Measurements from ENCODE around the gene SPEM3. TPM values are rescaled to one million over a fixed set of nuclear protein-coding genes. Genes with fewer than 3 reads are reported as not detected.

SPEM3 gene
- total RNA-seq, 4 donors from 2014 or later: not detected

DNA sequence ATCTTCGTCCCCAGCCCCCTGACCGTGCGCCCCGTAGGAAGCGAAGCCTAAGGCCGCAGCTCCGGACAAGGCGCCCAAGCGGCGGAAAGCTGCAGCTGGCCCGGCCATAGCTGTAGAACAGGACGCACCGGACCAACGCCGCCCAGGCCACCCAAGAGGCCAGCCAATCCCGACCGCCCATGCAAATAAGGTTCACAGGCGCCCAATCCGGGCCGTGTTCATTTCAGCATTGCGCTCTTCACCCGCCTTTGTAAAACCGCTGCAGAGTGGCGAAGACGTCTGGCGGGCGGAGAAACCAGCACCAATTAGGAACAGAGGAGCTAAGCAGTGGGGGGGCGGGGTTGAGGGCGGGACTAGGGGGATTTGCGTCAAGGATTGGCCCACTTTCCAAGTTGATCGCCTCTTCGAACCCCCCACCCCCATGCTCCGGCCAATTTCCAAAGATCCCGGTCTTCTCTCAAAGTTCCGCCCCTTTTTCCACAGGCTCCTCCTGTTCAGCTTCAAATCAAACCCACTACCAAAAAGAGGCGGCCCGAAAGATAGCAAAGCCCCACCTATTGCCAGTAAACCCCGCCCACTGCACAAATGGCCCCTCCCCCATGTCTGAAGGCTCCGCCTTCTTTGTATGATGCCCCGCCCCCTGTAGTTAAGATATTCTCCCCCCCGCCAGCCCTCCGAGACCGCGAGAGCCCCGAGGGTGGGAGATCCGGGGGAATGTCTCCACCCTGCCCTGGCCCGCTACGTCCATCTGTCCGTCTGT is 24.5 kb upstream of the SPEM3 start, which contains the start of gene TMEM256:
TMEM256 (minus strand) TSS at position 121 of the 760 bp plus-strand sequence; CDS start at position 108, 13 bp downstream.
- ATAC-seq (ENCODE audit: low FRiP score) (peak; percentile 92), DNase-seq (ENCODE audit: low spot score) (peak; percentile 93)
- TF ChIP-seq, protein P1, sequence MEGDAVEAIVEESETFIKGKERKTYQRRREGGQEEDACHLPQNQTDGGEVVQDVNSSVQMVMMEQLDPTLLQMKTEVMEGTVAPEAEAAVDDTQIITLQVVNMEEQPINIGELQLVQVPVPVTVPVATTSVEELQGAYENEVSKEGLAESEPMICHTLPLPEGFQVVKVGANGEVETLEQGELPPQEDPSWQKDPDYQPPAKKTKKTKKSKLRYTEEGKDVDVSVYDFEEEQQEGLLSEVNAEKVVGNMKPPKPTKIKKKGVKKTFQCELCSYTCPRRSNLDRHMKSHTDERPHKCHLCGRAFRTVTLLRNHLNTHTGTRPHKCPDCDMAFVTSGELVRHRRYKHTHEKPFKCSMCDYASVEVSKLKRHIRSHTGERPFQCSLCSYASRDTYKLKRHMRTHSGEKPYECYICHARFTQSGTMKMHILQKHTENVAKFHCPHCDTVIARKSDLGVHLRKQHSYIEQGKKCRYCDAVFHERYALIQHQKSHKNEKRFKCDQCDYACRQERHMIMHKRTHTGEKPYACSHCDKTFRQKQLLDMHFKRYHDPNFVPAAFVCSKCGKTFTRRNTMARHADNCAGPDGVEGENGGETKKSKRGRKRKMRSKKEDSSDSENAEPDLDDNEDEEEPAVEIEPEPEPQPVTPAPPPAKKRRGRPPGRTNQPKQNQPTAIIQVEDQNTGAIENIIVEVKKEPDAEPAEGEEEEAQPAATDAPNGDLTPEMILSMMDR (IDR thresholded peaks at IDR 0.05): no peak

DNA sequence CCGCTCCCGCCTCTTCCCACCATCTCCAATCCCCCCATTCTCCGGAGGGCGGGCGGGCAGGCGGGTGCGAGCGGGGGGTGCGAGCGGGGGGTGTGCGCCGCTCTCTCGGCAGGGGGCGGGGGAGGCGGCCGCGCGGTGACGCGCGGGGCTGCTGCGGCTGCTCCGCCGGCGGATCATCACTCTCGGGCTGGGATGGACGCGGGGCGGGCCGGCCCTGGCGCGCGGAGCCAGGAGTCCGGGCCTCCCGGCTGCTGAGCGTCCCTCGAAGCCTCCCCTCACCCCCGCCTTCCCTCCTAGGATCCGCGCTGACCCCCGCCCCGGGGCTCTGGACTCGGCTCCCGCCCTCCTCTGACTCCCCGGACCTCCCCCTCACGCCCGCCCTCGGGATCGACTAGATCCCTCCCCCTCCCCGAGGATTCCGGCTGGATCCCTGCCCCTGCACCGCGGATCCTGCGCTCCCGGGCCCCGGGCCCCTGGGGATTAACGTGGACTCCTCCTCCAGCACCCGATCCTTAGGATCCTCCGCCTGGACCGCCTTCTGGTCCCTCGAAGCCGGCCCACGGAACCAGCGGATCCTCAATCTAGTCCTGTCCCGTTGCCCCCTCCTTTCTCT is 23.8 kb upstream of the SPEM3 start:
- DNase-seq (ENCODE audit: low spot score): no peak
- ATAC-seq (ENCODE audit: low FRiP score): peak; percentile 50

DNA sequence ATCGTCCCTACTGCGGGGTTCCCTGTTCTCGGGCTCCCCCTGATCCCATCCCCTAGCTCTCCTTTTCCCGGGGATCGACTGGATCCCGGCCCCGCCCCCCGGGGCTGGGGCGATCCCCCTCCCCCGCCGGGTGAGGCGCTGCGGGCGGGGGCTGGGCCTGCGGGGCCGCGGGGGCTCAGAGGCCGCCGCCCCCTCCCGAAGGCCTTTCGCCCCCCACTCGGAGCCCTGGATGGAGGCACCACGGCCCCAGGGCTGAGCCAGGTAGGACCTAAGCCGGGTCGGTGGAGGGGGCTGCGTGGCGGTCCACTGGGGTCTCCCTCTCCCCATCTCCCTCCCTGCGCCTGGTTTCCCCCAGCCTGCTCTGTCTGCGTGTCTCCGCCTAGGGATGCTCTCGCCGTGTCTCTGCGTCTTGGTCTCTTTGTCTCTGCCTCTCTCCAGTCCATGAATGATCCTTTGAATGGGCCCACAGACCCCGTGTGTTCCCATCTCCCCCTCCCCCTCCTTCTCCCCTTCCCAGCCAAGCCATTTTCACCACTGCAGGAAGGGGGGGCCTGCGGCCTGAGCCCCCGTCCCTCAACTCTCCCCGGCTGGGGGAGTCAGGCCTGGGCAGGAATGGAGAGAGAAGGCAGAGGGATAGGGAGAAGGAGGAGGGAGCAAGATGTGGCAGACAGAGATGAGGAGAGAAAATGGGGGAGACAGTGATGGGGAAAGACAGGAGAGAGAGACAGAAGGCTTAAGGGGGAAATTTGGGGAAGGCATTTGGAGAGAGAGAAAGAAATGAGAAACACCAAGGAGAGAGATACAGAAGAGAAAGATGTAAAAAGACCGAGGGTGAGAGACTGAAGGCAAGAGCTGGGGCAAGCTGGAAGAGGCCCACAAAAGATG is 23.1 kb upstream of the SPEM3 start:
- ATAC-seq (ENCODE audit: low FRiP score) (no peak), DNase-seq (ENCODE audit: low spot score) (no peak)
- TF ChIP-seq, protein P1 (IDR thresholded peaks at IDR 0.05): no peak

More for the DNA sequence above, 23.8 kb upstream of the SPEM3 start:
- TF ChIP-seq, protein P1 (IDR thresholded peaks at IDR 0.05): no peak

DNA sequence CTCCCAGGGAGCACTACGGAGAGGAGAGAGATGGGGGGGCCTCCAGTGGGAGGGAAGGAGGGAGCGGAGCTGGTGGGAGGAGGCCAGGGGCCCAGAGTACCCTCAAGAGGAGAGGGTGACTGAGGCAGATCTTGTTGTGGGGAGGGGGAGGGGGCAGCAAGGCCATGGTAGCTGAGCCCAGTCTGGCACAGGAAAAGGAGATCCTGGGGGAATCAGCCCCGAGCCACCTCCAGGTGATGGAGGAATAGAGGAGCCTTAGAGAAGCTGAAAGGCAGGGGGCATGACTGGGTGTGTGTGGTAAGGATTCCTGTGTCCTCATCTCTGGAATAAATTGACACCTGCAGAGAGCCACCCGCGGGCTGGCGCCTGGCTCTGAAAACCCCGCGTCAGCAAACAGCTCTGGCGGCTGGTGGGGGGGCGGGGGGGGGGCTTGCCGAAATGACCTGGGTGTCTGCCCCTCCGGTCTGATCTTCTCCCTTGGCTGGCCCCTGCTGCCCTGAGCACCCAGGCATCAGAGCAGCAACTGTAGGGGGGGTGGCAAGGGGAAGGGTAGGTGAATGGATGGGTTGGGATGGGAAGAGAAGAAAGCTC is 22.3 kb upstream of the SPEM3 start:
- DNase-seq (ENCODE audit: low spot score) (no peak), ATAC-seq (ENCODE audit: low FRiP score) (no peak)
- TF ChIP-seq, protein P1 (IDR thresholded peaks at IDR 0.05): no peak

DNA sequence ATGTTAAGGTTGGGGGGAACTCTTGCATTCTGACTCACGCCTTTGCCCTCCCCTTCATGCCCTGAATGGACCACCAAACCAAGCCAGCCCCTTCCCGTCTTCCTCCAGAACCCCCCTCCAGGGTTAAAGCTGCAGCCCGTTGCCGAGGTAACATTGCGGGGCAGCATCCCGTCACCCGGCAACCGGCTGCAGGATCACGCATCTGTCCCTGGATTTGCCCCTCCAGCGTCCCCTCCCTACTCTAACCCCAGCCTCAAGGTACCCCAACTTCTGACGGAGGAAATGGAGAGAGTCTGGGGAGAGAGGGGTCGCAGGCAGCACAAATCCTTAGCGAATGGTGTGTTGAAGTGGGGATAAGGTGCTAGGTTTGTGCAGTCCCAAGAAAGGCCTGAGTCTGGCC is 21.6 kb upstream of the SPEM3 start:
- ATAC-seq (ENCODE audit: low FRiP score) (no peak), DNase-seq (ENCODE audit: low spot score) (no peak)
- TF ChIP-seq, protein P1 (IDR thresholded peaks at IDR 0.05): no peak

DNA sequence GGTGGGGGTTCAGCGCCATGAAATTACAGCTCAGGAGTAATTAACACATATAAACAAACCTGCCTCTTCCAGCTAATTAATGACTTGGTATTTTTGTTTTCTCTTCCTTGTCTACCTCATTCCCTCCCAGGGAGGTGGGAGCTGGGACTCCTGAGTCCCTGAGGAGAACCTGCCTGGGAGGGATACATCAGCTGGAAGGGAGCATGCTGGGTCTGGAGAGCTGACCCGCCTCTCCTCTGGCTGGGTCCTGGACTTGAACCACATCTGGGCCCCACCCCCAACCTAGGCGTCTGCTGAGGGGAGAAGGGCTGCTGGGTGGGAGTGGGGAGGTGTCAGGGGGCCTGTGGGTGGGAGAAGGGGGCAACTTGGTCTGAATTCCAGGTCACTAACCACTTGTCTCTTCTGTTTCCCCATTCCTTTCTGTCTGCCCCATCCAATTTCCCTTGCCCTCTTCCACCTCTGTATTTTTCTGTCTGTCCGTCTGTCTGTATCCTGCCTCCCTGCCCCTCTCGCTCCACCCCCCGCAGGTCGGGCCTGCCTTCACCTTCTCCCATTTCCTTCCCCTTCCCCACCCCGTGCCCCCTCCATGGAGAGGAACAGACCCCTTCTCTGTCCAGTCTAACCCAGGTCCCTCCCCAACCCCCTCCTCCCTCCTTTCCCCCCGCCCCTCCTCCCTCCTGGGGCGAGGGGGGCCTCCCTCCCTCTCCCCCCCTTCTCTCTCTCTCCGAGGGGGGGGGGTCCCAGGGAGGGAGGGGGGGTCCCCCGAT is 21.0 kb upstream of the SPEM3 start, which contains the start of gene NLGN2:
NLGN2 (plus strand) TSS at position 361 of the 767 bp plus-strand sequence. CDS start 411 bp downstream, outside the sequence.
- TF ChIP-seq, protein P1 (IDR thresholded peaks at IDR 0.05): no peak
- DNase-seq (ENCODE audit: low spot score) (no peak), ATAC-seq (ENCODE audit: low FRiP score) (no peak)

All from omental fat pad (tissue), 4 donors.